Panc1 (cell line): ENCODE results near the gene SLC16A12. TPM values are rescaled to one million over a fixed set of nuclear protein-coding genes. Genes with fewer than 3 reads are reported as not detected.

ENCODE experiments used
- ATAC-seq: fragments of 200-7000 bp; cut with Tn5 transposase; 2 replicates; pipeline ENCODE4 v1.9.1; 2020; ENCODE audit warnings: mild to moderate bottlenecking, moderate library complexity
- BruUV-seq: library from RNA; stranded (reverse); fragments of 400-500 nt; replicated peaks from 2 replicates; lab custom pipeline; 2021; lab: Mats Ljungman, UMichigan
- CTCF ChIA-PET: fragments of 300-600 bp; sonication (Branson Sonifier 250); formaldehyde crosslinking; loops from one replicate; lab custom pipeline; 2022; ENCODE audit warnings: antibody characterized with exemption; lab: Charles Lee
- POLR2A ChIA-PET: fragments of 300-600 bp; sonication (Branson Sonifier 250); formaldehyde crosslinking; loops from one replicate; lab custom pipeline; 2022; ENCODE audit warnings: antibody characterized with exemption; lab: Charles Lee
- DNase-seq: peaks from one replicate; pipeline ENCODE4 v3.0.0-alpha.2; 2010; ENCODE audit warnings: low read depth, low spot score
- H3K27ac ChIP-seq: 2 replicates; pipeline ENCODE4 v1.5.1; 2011; ENCODE audit warnings: mild to moderate bottlenecking, low read length, inconsistent platforms
- H3K27me3 ChIP-seq: fragments of 200-500 bp; sonication (Bioruptor generic); 2 replicates; pipeline ENCODE4 v1.6.0; 2014; ENCODE audit warnings: low read length, inconsistent platforms; ENCODE audit not compliant: control insufficient read depth, insufficient read depth
- H3K36me3 ChIP-seq: fragments of 200-500 bp; sonication (Bioruptor generic); 2 replicates; pipeline ENCODE4 v1.5.1; 2014; ENCODE audit warnings: inconsistent platforms, mild to moderate bottlenecking, low read length, moderate library complexity; ENCODE audit not compliant: control insufficient read depth, insufficient read depth
- H3K4me1 ChIP-seq: 2 replicates; pipeline ENCODE4 v1.5.1; 2011; ENCODE audit warnings: inconsistent platforms, mild to moderate bottlenecking, low read length, moderate library complexity; ENCODE audit not compliant: control insufficient read depth, insufficient read depth
- H3K4me3 ChIP-seq, 2 experiments: 2 replicates each; pipeline ENCODE4 v1.5.1; 2011 to 2012; ENCODE audit warnings: low read depth in 2 of 2, low read length in 2 of 2, mild to moderate bottlenecking in 2 of 2, inconsistent platforms in 1 of 2, moderate library complexity in 1 of 2
- H3K9me3 ChIP-seq: fragments of 200-500 bp; sonication (Bioruptor generic); 2 replicates; pipeline ENCODE4 v1.5.1; 2014; ENCODE audit warnings: low read depth, mild to moderate bottlenecking, inconsistent platforms, low read length, moderate library complexity; ENCODE audit not compliant: control insufficient read depth, insufficient read depth
- POLR2AphosphoS5 ChIP-seq: IDR thresholded peaks from 2 replicates; pipeline ENCODE4 v1.6.1; 2012; ENCODE audit warnings: mild to moderate bottlenecking, low read depth, low read length, moderate library complexity
- SIN3A ChIP-seq: IDR thresholded peaks from 2 replicates; pipeline ENCODE4 v1.6.1; 2012; ENCODE audit warnings: low read depth, mild to moderate bottlenecking, low read length, moderate library complexity, borderline replicate concordance; ENCODE audit not compliant: insufficient read depth
- TCF7L2 ChIP-seq: IDR thresholded peaks from 2 replicates; pipeline ENCODE4 v1.6.1; 2011; ENCODE audit warnings: mild to moderate bottlenecking, low read depth, low read length, inconsistent platforms
- in situ Hi-C: cut with HindIII; loops from 2 replicates; pipeline ENCODE4 v1.10.0; 2016; ENCODE audit warnings: low sequenced_read_pairs, low pct_unique_long_range_greater_than_20kb
- intact Hi-C: fragments of 100-400 bp; cut with micrococcal nuclease; formaldehyde crosslinking; loops from one replicate; pipeline ENCODE4 v1.10.0; 2022; ENCODE audit not compliant: unreplicated experiment
- total RNA-seq: library from RNA; stranded (reverse); gene quantifications from one replicate; pipeline ENCODE4 v1.2.1, GENCODE V29; 2021; ENCODE audit not compliant: unreplicated experiment
- TF ChIP-seq, protein P1 (sequence below), 2 experiments: IDR thresholded peaks; 2 replicates each; pipeline ENCODE4 v1.6.1; 2011 to 2012; ENCODE audit warnings: low read depth in 2 of 2, control low read depth in 1 of 2, low read length in 1 of 2, mild to moderate bottlenecking in 1 of 2, moderate library complexity in 1 of 2; ENCODE audit not compliant: insufficient read depth in 1 of 2
- TF ChIP-seq, protein P2 (sequence below): fragments of 450-650 bp; IDR thresholded peaks from 2 replicates; pipeline ENCODE4 v1.5.1; 2017; ENCODE audit warnings: mild to moderate bottlenecking

SLC16A12 gene
- total RNA-seq, 1 experiment from 2014 or later: not detected

DNA sequence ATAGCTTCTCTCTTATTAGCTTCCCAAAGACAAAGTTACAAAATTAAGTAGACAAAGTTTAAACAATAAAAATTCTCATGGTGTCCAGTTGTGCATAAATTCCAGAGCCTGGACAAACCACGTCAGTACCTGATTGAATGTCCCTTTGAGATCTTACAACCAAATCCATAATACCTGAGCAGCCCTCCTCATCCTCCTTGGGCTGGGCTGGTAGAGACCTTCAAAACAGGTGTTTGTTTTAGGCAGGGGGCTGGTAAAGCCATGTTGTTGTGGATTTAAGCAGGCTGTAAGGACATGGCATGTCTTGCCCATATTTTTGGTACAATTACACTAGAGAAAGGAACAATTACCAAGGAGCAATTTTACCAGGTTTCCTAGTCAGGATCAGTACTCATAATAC lies 118.9 kb downstream of the SLC16A12 start:
- peak overlapping the region; percentile 44; the same call in 1 of the 2 replicates for H3K27ac ChIP-seq
- intact Hi-C loops (no loop called here), in situ Hi-C loops (no loop called here)
- H3K9me3 ChIP-seq: no peaks in the 10 kb centered on the region
- H3K4me1 ChIP-seq: peaks cover 14% of the 10 kb centered on the region
- H3K4me3 ChIP-seq: no peak overlapping the region
- ChIA-PET POLR2A (no interaction called here), CTCF (no interaction called here)
- BruUV-seq: no TSS peak
- ATAC-seq (no peak), DNase-seq (no peak)
- H3K36me3 ChIP-seq: no peaks in the 10 kb centered on the region
- TF ChIP-seq, protein P1, sequence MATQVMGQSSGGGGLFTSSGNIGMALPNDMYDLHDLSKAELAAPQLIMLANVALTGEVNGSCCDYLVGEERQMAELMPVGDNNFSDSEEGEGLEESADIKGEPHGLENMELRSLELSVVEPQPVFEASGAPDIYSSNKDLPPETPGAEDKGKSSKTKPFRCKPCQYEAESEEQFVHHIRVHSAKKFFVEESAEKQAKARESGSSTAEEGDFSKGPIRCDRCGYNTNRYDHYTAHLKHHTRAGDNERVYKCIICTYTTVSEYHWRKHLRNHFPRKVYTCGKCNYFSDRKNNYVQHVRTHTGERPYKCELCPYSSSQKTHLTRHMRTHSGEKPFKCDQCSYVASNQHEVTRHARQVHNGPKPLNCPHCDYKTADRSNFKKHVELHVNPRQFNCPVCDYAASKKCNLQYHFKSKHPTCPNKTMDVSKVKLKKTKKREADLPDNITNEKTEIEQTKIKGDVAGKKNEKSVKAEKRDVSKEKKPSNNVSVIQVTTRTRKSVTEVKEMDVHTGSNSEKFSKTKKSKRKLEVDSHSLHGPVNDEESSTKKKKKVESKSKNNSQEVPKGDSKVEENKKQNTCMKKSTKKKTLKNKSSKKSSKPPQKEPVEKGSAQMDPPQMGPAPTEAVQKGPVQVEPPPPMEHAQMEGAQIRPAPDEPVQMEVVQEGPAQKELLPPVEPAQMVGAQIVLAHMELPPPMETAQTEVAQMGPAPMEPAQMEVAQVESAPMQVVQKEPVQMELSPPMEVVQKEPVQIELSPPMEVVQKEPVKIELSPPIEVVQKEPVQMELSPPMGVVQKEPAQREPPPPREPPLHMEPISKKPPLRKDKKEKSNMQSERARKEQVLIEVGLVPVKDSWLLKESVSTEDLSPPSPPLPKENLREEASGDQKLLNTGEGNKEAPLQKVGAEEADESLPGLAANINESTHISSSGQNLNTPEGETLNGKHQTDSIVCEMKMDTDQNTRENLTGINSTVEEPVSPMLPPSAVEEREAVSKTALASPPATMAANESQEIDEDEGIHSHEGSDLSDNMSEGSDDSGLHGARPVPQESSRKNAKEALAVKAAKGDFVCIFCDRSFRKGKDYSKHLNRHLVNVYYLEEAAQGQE (IDR thresholded peaks at IDR 0.05; ENCODE audit: insufficient read depth in 1 of 2, low read depth in 2 of 2, low read length in 1 of 2): no peak
- TF ChIP-seq SIN3A (no peak), POLR2AphosphoS5 (no peak), TCF7L2 (no peak)
- TF ChIP-seq, protein P2, sequence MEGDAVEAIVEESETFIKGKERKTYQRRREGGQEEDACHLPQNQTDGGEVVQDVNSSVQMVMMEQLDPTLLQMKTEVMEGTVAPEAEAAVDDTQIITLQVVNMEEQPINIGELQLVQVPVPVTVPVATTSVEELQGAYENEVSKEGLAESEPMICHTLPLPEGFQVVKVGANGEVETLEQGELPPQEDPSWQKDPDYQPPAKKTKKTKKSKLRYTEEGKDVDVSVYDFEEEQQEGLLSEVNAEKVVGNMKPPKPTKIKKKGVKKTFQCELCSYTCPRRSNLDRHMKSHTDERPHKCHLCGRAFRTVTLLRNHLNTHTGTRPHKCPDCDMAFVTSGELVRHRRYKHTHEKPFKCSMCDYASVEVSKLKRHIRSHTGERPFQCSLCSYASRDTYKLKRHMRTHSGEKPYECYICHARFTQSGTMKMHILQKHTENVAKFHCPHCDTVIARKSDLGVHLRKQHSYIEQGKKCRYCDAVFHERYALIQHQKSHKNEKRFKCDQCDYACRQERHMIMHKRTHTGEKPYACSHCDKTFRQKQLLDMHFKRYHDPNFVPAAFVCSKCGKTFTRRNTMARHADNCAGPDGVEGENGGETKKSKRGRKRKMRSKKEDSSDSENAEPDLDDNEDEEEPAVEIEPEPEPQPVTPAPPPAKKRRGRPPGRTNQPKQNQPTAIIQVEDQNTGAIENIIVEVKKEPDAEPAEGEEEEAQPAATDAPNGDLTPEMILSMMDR: no peak
- H3K27me3 ChIP-seq: no peaks in the 10 kb centered on the region

DNA sequence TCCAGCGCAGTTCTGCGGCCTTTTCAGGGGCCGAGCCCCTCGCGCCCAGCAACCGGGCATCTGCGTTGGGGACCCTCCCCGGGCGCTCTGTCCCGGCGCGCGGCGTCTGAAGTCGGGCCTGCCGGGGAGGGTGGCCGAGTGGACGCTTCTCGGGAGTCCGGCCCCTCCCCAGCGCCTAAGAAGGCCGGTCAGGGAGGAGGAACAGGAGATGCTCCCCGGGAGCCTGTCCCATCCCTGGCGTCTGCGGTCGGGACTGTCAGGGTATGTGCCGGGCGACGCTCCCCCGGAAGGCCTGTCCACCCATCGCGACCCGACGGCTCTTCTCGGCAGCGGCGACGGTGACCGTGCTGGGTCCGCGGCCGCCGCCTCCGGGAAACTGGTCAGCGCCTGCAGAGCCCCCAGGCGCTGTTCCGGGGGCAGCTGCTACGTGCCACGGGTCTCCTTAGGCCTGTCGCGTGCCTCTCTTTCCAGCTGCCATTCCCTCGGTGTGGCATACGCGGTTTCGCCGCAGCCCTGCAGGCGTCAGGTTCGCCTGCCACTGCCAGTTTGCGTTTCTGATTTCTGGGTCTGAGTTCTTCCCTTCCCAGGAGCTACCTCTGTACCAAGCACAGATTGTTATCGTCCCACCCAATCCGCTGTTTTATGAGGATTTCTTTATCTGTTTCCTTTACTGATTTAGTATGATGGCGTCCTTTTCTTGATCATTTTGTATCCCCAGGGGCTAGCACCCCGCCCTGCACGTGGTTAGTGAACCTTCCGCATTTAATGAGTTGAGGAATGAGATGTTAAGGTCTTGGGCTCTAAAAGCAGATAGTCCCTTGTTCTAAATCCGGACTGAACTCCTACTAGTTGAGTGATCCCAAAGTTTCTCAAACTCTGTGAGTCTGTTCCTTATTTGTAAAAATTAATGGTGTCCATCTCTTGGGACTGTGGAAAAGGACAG lies 120.2 kb downstream of the SLC16A12 start:
- H3K4me1 ChIP-seq: peaks cover 14% of the 10 kb centered on the region
- no peaks in the 10 kb centered on the region for H3K9me3 ChIP-seq
- peak overlapping the region; percentile 66 to 96 for H3K4me3 ChIP-seq
- intact Hi-C loops: no loop called here
- H3K27ac ChIP-seq: peak overlapping the region; percentile 87
- H3K36me3 ChIP-seq: no peaks in the 10 kb centered on the region
- TF ChIP-seq SIN3A: no peak
- TF ChIP-seq, protein P1 (IDR thresholded peaks at IDR 0.05; ENCODE audit: insufficient read depth in 1 of 2, low read depth in 2 of 2, low read length in 1 of 2): peak in 1 of 2 experiments; percentile 36; a peak in 1 of 4 replicates
- ChIA-PET CTCF (no interaction called here), POLR2A (interaction anchor here (0.6 kb wide), 1 partner anchor 164 kb away, joined by 3 read pairs; the partner anchor contains the start of gene LIPA)
- peak; percentile 83 for ATAC-seq
- in situ Hi-C loops: no loop called here
- BruUV-seq: no TSS peak
- H3K27me3 ChIP-seq: no peaks in the 10 kb centered on the region
- no peak for DNase-seq
